Right ventricle myocardium inferior (tissue), 1 donor: ENCODE measurements around the gene HOXD10. TPM values are rescaled to one million over a fixed set of nuclear protein-coding genes. Genes with fewer than 3 reads are reported as not detected.

Experiments used
- ATAC-seq: fragments of 200-7000 bp; cut with Tn5 transposase; one replicate; pipeline ENCODE4 v1.9.1; 2020; ENCODE audit warnings: mild to moderate bottlenecking, moderate library complexity
- DNase-seq: peaks from one replicate; pipeline ENCODE4 v3.0.0; 2021; ENCODE audit errors: missing footprints
- intact Hi-C: fragments of 100-400 bp; cut with DNase I; formaldehyde crosslinking; loops from one replicate; pipeline ENCODE4 v1.11.0; 2022
- total RNA-seq: library from RNA; stranded (reverse); fragmentation: NEBNext Ultra II Directional; extraction: Animal tissue kit (Norgen Biotek cat#: 25700); gene quantifications from one replicate; pipeline ENCODE4 v1.2.1, GENCODE V29; 2021
- donor health status: DM: no; HTN: yes; CAD: no; lungs with severe emphysema.

The HOXD10 gene
- total RNA-seq, 1 donor from 2014 or later = not detected

- ATAC-seq (no peak), DNase-seq (no peak)
- intact Hi-C loops = no loop called here
Measured at GRCh38 chr2:176114120-176114929, 2.3 kb upstream of the HOXD10 start.

- ATAC-seq (no peak), DNase-seq (no peak)
- intact Hi-C loops = no loop called here
Measured at GRCh38 chr2:176114930-176115625, 1.5 kb upstream of the HOXD10 start.

- intact Hi-C loops = no loop called here
- ATAC-seq (no peak), DNase-seq (no peak)
Measured at GRCh38 chr2:176117162-176117822, 714 bp downstream of the HOXD10 start.

GRCh38 chr2:176117823-176118371, 1.3 kb downstream of the HOXD10 start:
- ATAC-seq (no peak), DNase-seq (no peak)
- intact Hi-C loops = no loop called here

GRCh38 chr2:176118601-176119339, 2.2 kb downstream of the HOXD10 start:
- ATAC-seq = no peak
- intact Hi-C loops = no loop called here

GRCh38 chr2:176120364-176121189, 4.0 kb downstream of the HOXD10 start:
- ATAC-seq (no peak), DNase-seq (no peak)
- intact Hi-C loops = no loop called here

More at GRCh38 chr2:176118601-176119339, 2.2 kb downstream of the HOXD10 start:
- no peak for DNase-seq

- DNase-seq = no peak
- intact Hi-C loops = no loop called here
- no peak for ATAC-seq
Measured at GRCh38 chr2:176121190-176122051, 4.8 kb downstream of the HOXD10 start.

- DNase-seq (peak; percentile 80), ATAC-seq (no peak)
- intact Hi-C loops = no loop called here
Measured at GRCh38 chr2:176122052-176122682, 5.6 kb downstream of the HOXD10 start.

GRCh38 chr2:176122683-176123410, 6.3 kb downstream of the HOXD10 start, which contains the start of gene HOXD9:
TSS of gene HOXD9 (plus strand) at chr2:176122719. CDS start at chr2:176122769, 50 bp downstream.
- no peak for ATAC-seq
- no peak for DNase-seq
- intact Hi-C loops = no loop called here

- intact Hi-C loops = no loop called here
- DNase-seq (no peak), ATAC-seq (no peak)
Measured at GRCh38 chr2:176123411-176124109, 7.0 kb downstream of the HOXD10 start.

- intact Hi-C loops = no loop called here
- DNase-seq = no peak
- no peak for ATAC-seq
Measured at GRCh38 chr2:176124110-176124946, 7.8 kb downstream of the HOXD10 start.

- no peak for DNase-seq
- intact Hi-C loops = loop anchor here (5.0 kb wide), 3 partner anchors 427 to 687 kb away; no protein-coding TSS in a partner anchor
- ATAC-seq = no peak
Measured at GRCh38 chr2:176124947-176125771, 8.6 kb downstream of the HOXD10 start.

- intact Hi-C loops = loop anchor here (2.0 to 5.0 kb wide), 5 partner anchors 427 to 1023 kb away; no protein-coding TSS in a partner anchor
- no peak for DNase-seq
- ATAC-seq = no peak
Measured at GRCh38 chr2:176125772-176126054, 9.1 kb downstream of the HOXD10 start.
